HG03095 (cell line): ENCODE data around the gene CLPSL2.
"Not testable (repeated sequence)": the region's sequence is repeated elsewhere in the genome, so short reads cannot be mapped to it uniquely, and the experiment has no call there.

Source experiments
- ATAC-seq: cut with Tn5 transposase; IDR thresholded peaks from one replicate; pipeline ENCODE4 v1.9.1; 2021; ENCODE audit warnings: moderate library complexity; ENCODE audit not compliant: unreplicated experiment

The CLPSL2 gene

DNA sequence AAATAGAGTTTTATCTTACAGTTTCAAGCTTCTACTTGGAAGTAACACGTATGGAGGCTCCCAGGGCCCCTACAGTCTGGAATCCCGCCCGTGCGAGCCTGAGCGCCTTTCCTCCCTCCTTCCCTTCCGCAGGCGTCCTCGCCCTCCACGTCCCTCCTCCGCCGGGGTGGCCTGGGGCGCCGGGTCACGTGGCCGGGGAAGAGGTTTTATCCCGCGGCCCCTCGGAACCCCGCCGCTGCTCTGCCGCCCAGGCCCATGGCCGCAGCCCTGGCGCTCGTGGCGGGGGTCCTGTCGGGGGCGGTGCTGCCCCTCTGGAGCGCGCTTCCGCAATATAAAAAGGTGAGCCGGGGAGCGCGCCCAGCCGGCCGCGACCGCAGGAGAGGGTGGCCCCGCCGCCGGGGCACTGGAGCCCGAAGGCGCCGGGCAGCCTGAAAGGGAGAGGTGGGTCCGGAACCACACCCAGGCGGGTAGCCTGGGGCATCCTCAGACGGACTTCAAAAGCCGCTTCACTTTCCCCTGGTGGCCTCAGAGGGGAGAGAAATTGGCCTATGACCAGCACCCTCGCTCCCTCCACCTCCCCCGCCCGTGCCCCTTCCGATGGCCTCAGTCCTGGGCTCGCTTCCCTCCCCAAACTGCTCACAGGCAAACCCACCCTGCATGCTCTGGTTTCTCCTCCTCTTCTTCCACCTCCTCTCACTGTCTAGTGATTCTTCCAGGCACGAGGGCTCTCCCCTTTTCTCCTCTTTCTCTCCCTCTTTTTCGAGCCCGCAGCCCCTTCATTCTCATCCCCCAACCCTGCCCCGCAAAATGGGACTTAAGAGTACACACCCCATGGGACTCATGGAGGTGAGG is at the start of gene CLPSL2:
CLPSL2 (plus strand) TSS at position 235 of the 852 bp plus-strand sequence; CDS start at position 256, 21 bp downstream.
- no peak for ATAC-seq

- ATAC-seq: no peak
Measured at GRCh38 chr6:35727231-35727934, 49.0 kb upstream of the CLPSL2 start.

DNA sequence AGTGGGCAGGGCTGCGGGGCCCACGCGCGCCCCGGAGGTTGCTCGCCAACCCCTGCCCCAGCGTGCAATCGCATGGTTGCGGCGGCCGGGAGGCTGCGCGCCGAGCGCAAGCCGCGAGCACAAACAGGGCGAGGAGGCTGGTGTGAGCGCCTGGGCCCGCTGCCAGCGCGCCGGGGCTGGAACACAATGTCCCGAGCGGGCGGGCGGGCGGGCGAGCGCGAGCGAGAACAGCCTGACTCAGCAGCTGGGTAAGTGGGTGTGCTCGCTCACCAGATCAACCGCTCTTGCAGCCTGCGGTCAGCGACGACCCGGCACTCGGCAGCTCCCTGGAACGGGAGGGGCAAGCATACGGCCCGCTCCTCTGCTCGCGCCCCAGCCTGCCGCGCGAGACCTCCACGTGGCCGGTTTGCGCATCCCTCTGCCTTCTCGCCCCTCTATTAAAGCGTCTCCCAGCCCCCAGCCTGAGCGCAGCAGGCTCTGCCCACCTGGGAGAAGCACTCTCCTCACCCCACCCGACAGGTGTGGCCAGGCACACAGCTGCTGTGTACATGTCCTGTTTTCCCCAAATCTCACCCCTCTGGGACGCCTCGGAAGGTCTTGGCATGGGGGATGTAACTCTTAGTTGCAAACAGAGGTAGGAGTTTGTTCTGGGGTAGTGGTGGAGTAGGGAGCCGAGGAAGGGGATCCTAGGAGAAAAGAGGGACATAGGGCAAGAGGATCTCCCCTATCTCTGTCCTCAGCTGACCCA is 48.3 kb upstream of the CLPSL2 start:
- ATAC-seq: peak; percentile 39

DNA sequence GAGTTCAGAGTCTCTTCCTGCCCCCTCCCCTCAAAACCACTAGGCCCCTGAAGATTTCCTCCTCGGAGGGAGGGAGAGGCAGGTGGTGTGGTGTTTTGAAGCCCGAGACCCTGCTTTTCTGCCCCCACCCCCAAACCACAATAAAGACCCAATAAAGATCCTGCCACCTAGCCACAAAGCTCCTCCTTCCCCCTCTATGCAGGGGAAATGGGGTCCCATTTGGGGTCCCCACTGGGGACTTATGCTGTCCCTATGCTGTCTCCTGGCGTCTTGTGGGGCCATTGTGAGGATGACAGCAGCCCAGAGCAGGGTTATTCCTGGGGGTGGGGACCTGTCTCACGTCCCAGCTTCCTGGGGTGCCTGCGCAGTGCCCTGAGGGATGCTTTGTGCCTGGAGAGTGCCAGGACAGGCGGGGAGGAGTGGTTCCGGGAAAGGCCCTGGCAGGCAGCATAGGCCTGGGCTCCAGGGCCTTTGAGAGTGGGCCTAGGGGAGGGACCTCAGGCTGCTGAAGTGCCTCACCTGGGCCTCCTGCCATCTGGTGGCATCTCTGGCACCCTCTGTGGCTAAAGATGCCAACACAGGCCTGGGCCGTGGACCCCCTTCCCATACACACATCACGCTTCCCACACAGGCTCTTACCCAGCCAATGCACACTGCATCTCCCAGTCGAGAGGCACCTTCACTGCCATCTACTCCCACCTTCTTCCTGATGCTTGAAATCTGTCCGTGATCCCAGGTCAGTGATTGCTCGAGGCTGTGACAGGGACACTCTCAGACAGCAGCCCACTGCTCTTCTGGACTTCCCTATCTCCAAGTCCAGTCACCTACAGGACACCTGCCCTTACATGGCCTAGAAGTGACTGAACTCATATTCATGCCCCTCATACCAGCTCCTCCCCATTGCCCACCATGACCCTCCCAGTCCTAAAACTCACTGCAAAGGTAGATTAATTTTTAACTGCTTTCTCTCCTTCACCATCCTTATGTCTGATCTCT is 47.4 kb upstream of the CLPSL2 start:
- no peak for ATAC-seq

GRCh38 chr6:35729722-35730121 is 46.7 kb upstream of the CLPSL2 start:
- no peak for ATAC-seq

DNA sequence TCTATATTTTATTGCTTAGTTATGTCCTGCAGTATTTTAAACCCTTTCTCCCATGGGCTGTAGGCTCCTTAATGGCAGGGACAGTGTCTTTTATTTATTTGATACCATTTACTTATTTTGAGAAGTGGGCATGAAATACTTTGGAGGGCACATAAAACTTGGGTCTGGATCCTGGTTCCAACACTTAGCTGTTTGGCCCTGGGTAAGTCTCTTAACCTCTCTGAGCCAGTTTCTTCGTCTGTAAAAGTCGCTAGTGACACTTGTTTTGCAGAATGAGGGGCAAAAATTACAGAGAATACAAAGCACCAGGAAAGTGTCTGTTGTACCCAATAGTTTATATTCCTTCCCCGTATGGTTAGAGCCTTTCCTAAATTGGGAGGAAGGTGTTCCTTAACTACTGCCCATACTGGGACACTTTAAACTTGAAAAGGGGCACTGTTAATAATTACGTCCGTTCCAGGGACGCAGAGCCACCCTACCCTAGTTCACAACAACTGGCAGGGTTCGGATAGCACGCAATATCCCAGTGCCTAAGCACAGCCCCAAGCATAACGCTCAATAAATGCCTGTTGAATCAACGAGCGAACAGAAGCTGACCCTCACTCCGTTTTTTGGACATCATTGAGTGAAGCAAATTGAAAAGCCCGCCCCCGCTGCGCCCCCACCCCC is 45.5 kb upstream of the CLPSL2 start:
- ATAC-seq: no peak

GRCh38 chr6:35731414-35731735 is 45.0 kb upstream of the CLPSL2 start:
- peak; percentile 35 for ATAC-seq

DNA sequence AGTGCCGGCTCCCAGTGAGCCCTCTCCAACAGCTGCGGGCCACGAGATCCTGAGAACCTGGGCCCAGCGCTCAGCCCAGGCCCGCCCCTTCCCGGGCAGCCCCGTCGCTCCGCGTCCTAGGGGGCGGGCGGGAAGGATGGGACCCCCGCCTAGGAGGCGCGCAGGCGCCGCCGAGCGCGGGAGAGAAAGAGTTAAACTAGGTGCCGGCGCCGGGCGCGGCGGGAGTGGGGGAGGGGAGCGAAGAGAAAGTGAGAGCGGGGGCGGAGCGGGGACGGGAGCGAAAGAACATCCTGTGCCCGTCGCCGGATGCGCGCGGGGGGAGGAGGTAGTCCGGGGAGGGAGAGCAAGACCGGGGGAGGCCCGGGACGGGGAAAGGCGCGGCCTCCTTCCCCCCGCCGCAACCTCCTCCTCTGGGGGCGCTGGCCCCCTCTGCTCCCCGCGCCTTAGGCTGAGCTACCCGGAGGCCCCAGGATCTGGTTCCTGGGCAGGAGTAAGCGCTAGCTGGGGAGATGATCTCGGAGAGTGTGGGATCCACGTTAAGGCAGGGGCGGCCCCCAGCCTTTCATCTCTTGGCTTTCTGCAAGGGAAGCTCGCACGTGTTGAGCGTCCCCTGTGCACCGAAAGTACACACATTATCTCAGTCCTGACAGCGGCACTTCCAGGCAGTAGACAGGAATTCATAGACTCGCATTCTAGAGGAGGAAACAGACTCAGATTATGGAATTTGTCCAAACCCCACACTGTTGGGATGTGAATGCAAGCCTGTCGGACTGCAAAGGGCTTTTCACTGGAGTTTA is 44.5 kb upstream of the CLPSL2 start:
- ATAC-seq: peak; percentile 41

GRCh38 chr6:35733633-35734032 is 42.8 kb upstream of the CLPSL2 start:
- ATAC-seq: no peak

DNA sequence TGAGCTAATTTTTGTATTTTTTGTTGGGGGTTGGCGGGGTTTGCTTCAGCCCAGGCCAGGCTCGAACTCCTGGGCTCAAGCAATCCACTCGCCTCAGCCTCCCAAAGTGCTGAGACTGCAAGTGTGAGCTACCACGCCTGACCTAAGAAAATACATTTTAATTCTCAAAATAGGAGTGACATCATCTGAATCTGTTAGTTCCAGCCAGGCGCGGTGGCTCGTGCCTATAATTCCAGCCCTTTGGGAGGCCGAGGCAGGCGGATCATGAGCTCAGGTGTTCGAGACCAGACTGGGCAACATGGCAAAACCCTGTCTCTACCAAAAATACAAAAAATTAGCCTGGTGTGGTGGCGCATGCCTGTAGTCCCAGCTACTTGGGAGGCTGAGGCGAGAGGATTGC is 42.1 kb upstream of the CLPSL2 start:
- not testable (repeated sequence) for ATAC-seq

- no peak for ATAC-seq
Measured at GRCh38 chr6:35735452-35735851, 40.9 kb upstream of the CLPSL2 start.

GRCh38 chr6:35736253-35736894 is 40.0 kb upstream of the CLPSL2 start:
- ATAC-seq: no peak

DNA sequence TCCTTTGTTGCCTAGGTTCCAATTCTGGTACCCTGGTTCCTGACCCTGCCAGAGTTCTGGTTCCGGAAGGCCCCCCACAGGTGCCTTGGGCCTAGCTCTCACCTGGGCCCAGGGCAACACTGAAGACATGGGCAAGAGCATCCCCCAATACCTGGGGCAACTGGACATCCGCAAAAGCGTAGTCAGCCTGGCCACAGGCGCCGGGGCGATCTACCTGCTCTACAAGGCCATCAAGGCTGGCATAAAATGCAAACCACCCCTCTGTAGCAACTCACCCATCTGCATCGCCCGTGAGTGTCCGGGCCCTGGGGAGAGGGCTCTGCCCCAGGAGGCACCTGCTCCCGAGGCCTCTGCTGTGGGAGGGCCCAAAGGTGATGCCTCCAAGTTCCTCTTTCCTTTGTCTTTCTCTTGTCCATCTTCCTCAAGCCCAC is 39.4 kb upstream of the CLPSL2 start, which contains the start of gene ARMC12:
ARMC12 (plus strand) TSS at position 51 of the 431 bp plus-strand sequence; CDS start at position 128, 77 bp downstream.
- ATAC-seq: no peak

DNA sequence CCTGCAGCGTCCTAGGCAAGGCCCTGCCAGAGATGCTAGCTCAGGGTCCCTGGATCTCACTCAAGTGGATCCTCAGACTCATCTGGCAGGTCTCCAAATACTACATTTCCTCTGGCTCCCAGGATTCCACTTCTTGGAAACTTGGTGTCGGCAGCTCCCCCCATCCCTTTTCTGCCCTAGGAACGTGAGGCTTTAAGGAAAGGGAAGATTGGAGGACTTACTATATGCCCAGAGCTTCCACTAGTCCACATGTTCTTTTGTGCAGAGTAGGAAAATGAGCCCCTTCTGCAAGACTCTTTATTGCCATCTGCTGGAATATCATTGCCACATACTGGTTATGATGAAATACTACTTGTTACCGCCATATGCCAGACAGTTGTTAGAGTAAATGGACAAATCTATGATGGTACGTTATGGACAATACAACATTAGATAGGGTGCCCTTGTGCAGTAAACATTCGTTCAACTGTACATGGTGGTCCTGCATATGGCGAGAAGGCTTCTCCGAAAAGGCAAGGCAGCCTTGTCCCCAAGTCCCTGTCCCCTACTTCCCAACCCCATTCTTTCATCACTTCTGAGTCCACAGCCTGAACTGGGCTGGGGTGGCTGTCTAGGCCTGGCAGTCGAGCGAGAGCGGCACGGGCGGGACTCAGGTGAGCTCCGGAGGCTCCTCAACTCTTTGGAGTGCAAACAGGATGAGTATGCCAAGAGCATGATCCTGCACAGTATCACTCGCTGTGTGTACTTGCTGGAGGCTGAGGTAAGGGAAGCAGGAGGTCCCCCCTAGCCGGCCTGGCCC is 38.8 kb upstream of the CLPSL2 start:
- ATAC-seq: no peak

- ATAC-seq: no peak
Measured at GRCh38 chr6:35739645-35740524, 36.5 kb upstream of the CLPSL2 start.

- no peak for ATAC-seq
Measured at GRCh38 chr6:35742842-35743241, 33.6 kb upstream of the CLPSL2 start.

DNA sequence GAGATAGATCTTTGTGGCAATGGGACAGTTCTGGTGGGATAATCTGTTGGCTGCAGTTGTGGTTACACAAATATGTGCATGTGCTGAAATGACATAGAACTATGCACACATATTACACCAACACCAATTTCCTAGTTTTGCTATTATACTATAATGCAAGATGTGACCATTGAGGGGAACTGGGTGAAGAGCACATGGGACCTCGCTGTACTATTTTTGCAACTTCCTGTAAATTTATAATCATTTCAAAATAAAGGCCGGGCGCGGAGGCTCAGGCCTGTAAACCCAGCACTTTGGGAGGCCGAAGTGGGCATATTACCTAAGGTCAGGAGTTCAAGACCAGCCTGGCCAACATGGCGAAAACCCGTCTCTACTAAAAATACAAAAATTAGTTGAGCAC is 30.9 kb upstream of the CLPSL2 start:
- no peak for ATAC-seq
